EH (cell line): Measurements from ENCODE around the gene SIT1.
A peak's percentile ranks its signal among the peaks of the same experiment; 100 is the strongest.

Experiments used
- DNase-seq: peaks from one replicate; pipeline ENCODE4 v3.0.0-alpha.2; 2015; ENCODE audit warnings: low read depth

SIT1 gene

GRCh38 chr9:35682520-35683315 lies 32.0 kb upstream of the SIT1 start:
- no peak for DNase-seq

- DNase-seq = peak; percentile 48
Observed at GRCh38 chr9:35682051-35682450, 31.3 kb upstream of the SIT1 start.

- peak; percentile 61 for DNase-seq
Observed at GRCh38 chr9:35681341-35682002, 30.7 kb upstream of the SIT1 start.

GRCh38 chr9:35680331-35681105 lies 29.8 kb upstream of the SIT1 start:
- DNase-seq = peak; percentile 81

- DNase-seq = peak; percentile 67
Observed at GRCh38 chr9:35679766-35680330, 29.1 kb upstream of the SIT1 start.

- no peak for DNase-seq
Observed at GRCh38 chr9:35679091-35679490, 28.4 kb upstream of the SIT1 start.

- DNase-seq = no peak
Observed at GRCh38 chr9:35675732-35676392, 25.1 kb upstream of the SIT1 start.

- DNase-seq = no peak
Observed at GRCh38 chr9:35675204-35675603, 24.5 kb upstream of the SIT1 start.

GRCh38 chr9:35674025-35674361 lies 23.3 kb upstream of the SIT1 start:
- DNase-seq = no peak

- DNase-seq = peak; percentile 37
Observed at GRCh38 chr9:35673132-35674024, 22.6 kb upstream of the SIT1 start, which contains the start of gene CA9. CA9 (plus strand) TSS chr9:35673928; CDS start chr9:35673960, 32 bp downstream.

GRCh38 chr9:35669331-35670145 lies 18.8 kb upstream of the SIT1 start:
- DNase-seq = peak; percentile 41

GRCh38 chr9:35667939-35668338 lies 17.2 kb upstream of the SIT1 start:
- no peak for DNase-seq

- no peak for DNase-seq
Observed at GRCh38 chr9:35666549-35666948, 15.8 kb upstream of the SIT1 start.

GRCh38 chr9:35666045-35666444 lies 15.3 kb upstream of the SIT1 start:
- peak; percentile 84 for DNase-seq

- DNase-seq = no peak
Observed at GRCh38 chr9:35665471-35665818, 14.7 kb upstream of the SIT1 start.

GRCh38 chr9:35664531-35665470 lies 14.1 kb upstream of the SIT1 start, which contains the start of gene ARHGEF39:
ARHGEF39 (minus strand) TSS chr9:35665195; CDS start chr9:35665169, 26 bp downstream.
- peak; percentile 85 for DNase-seq

- no peak for DNase-seq
Observed at GRCh38 chr9:35662437-35662836, 11.7 kb upstream of the SIT1 start.

- DNase-seq = peak; percentile 34
Observed at GRCh38 chr9:35661756-35662350, 11.1 kb upstream of the SIT1 start.
